HG03108 (cell line): Measurements from ENCODE around the gene PADI2.

Experiments used
- ATAC-seq: cut with Tn5 transposase; IDR thresholded peaks from one replicate; pipeline ENCODE4 v1.9.1; 2021; ENCODE audit warnings: moderate library complexity; ENCODE audit not compliant: unreplicated experiment

Gene PADI2

DNA sequence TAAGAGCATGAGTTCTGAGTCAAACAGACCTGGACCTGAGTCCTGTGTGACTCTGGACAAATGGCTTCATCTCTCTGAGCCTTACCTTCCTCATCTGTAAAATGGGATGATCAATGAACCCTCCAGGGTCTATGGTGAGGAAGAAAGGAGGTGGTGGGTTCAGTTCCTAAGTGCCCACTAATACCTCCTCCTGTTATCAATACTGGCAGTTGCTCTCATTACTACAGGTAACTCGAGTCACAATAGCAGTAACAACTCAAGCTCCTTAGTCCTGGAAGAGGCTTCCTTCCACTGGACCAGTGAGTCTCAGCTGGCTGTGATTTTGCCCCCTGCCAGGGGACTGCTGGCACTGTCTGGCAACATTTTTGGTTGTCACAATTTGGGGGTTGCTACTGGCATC is 2.6 kb downstream of the PADI2 start:
- ATAC-seq: no peak

- ATAC-seq: no peak
Observed at GRCh38 chr1:17113963-17114362, 5.3 kb downstream of the PADI2 start.

DNA sequence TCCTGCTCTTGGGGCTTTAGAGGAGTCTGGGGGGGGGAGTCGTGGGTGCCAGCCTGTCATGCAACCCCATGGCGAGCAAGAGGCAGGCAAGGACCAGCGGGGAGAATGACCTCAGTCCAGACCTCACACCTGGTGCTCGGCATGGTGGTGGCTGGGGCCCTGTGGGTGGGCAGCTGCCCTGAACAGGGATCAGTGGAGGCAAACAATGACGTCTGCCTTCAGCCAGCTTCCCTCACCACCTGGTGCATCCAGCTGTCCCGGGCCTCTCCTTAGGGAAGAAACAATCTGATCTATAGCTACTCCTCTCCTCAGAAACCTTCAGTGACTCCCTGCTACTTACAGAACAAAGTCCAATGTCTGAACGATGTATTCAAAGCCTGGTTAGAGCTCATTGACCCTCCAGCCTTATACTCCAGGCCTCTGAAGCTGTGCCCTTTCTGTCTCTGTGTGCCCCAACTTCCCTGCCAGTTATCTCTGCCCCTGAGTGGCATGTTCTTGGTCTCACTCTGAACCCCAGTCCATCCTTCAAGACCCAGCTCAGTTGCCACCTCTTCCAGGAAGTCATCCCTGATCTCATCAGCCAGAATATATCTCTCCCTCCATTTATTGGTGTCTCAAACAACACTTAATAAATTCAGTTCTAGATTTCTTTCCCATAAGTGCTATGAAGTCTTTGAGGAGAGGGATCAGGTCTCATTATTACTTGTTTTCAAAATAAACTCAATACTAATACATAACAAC is 6.6 kb downstream of the PADI2 start:
- ATAC-seq: no peak

DNA sequence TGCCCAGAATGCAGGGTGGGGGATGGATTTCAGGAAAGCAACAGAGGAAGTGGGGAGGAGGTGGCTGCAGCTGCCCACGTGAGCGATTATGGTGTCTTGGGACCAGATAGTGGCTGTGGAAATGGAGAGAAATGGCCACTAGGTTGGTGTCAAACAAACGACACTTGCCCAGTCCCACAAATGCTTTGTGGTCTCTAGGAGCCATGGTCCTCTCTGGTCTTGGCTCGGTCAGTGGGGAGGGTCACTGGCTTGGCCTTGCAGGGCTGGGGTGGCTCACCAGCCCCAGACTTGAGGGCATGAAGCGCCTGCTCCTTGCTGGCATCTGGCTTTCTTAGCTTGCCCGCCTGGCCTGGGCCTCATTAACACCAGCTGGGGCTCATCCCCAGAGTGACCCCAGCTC is 7.2 kb downstream of the PADI2 start:
- no peak for ATAC-seq

- no peak for ATAC-seq
Observed at GRCh38 chr1:17110555-17110926, 8.7 kb downstream of the PADI2 start.

DNA sequence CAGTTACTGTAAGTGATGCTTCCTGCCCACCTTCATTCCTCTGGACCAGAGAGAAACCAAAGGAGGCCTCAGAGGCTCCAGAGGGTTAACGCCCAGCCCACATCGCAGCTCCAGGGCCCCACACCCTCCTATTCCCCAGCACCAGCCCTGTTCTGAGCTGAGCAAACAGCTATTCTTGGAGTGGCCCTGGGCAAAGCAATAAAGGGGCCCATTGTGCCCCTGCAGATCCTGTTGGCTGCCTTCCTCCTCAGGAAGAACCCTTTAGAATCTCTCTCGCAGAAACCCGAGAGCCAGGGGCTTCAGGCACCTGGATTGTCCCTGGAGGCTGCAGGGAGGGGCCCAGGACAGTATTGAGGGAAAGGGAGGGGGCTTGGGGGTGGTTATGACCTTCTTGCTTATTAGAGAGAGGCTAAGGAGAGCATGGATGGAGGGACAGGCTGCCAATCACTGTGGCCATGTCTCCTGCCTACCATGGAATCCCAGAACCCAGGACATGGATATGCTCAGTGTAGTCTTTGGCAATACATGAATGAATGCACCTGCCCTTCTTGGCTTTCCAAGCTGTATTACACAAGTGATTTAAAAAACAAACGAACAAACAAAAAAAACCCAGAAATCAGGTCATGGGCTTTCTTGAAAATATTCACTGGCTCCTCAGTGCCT is 9.2 kb downstream of the PADI2 start:
- no peak for ATAC-seq

GRCh38 chr1:17108786-17109185 is 10.5 kb downstream of the PADI2 start:
- ATAC-seq: no peak

- no peak for ATAC-seq
Observed at GRCh38 chr1:17108360-17108759, 10.9 kb downstream of the PADI2 start.

- ATAC-seq: no peak
Observed at GRCh38 chr1:17104782-17105181, 14.5 kb downstream of the PADI2 start.

GRCh38 chr1:17102232-17102631 is 17.0 kb downstream of the PADI2 start:
- no peak for ATAC-seq

- no peak for ATAC-seq
Observed at GRCh38 chr1:17101261-17101660, 18.0 kb downstream of the PADI2 start.

DNA sequence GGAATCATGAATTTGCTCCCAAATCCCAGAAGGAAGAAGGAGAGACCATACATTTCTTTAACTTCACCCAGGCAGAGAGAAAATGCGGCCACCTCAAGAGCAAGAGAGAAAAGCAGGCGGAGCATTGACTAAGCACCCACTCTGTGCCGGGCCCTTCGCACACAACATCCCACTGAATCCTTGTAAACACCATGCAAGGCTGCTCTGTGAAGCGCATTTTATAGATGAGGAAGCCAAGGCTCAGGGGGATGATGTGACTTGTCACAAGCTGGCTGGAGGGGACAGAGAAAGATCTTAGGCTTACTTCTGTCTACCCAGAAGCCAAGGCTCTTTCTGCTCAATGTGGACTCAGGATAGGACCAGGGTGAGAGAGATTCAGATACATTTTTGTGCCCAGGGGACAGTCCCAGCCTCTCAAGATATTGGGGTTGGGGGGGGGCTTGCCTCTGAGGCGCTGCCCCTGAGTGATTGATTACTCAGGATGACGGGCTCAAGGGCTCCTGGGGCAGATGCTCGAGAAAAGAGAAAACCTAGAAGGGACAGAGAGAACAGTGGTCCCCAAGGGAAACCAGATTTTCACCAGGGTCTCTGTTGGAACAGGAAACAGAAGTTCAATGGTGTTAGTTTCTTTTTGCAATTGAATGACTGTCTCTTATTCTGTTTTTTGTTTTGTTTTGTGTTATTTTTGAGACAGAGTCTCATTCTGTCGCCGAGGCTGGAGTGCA is 19.5 kb downstream of the PADI2 start:
- no peak for ATAC-seq

GRCh38 chr1:17098446-17099317 is 20.6 kb downstream of the PADI2 start:
- ATAC-seq: no peak

GRCh38 chr1:17097787-17098186 is 21.5 kb downstream of the PADI2 start:
- ATAC-seq: no peak

DNA sequence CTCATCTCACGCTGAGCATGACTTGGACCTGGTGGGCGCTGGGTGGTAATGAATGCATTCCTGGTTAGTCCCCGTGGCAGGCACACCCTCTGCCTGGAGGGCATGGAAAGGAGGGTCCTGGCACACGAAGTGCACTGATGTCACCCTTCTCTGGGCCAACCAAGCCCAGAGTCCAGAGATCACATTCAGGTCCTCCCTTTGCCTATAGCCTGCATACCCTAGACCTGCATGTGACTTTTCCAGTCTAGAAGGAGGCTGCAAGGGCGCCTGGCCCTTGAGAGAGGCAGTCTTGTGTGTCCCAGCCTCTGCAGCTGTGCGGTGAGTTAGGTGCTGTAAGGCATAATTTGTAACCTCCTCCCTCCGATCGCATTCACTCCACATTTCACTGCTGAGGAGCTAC is 22.1 kb downstream of the PADI2 start:
- no peak for ATAC-seq

DNA sequence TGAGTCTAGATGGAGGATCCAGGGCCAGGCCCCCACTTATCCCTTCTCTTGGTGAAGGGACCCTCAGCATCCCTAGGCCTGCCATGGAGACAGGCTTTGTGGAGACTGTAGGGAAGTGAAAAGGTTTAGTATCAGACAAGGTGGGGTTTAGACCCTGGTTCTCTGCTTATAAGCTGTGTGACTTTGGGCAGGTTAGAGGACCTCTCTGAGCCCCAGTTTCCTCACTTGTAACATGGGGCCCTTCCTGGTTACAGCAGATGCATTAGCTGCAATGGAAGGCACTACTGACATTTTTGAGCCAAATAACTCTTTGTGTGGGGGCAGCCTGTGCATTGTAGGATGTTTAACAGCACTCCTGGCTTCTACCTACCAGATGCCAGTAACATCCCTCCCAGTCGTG is 22.7 kb downstream of the PADI2 start:
- no peak for ATAC-seq

GRCh38 chr1:17095141-17095540 is 24.1 kb downstream of the PADI2 start:
- no peak for ATAC-seq

DNA sequence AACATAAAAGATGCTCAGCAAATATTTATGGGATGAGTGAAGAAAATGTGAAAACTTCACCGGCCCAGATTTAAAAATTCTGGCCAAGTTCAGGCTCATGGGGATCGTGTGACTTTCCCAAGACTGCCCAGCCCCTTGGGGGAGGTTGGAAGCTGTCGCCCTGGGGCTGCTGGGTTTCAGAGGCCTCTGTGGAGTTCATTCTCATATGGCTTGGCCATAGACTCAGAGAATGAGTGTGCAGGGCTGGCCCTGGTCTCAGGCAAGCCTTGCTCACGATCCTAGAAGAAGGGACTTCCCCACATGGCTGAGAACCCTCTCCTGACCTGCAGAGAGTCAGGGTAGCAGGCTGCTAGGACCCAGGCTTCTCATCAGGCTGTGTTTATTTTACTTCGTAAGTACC is 24.6 kb downstream of the PADI2 start:
- peak; percentile 57 for ATAC-seq

- ATAC-seq: no peak
Observed at GRCh38 chr1:17093822-17094393, 25.3 kb downstream of the PADI2 start.

DNA sequence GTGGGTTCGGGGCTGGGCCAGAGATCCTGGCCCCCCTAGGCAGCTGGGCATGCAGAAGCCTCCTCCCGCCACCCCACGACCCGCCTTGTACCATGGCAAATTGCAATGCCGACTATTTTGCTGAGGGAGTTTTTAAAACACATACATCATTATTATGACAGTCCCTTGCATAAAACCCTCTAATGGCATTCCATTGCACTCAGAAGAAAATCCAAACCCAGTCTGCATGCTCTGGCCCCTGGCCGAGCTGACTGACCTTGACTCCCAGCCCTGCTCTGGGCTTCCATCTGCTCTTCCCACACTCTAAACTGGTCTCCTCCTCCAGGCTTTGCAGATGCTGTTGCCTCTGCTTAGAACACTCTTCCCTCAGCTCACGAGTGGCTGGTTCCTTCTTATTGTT is 28.0 kb downstream of the PADI2 start:
- ATAC-seq: no peak

DNA sequence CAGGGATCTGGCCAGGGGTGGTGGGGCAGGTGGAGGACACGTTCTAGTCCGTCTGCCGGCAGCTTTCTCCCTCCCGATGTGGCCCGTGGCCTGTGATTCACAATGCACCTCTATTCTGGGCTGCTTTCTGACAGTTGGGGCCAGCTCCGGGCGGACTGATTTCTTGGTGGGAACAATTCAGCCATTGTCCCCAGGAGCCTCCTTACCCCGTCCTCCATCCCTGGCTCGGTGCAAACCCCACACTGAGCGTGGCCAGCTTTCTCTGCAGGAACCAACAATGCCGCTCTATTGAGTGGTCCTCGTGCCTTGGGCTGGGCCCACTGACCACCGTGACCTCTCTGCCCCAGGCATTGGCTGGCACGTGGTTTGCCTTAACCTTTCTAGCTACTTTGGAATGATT is 29.7 kb downstream of the PADI2 start:
- no peak for ATAC-seq
